Activated CD4-positive, alpha-beta T cell treated with anti-CD3 and anti-CD28 coated beads for 48 hours (primary cell): Measurements from ENCODE around the gene SAXO1.

Experiments
- DNase-seq: peaks from one replicate; pipeline ENCODE4 v3.0.0-alpha.2; 2020

Gene SAXO1

DNA sequence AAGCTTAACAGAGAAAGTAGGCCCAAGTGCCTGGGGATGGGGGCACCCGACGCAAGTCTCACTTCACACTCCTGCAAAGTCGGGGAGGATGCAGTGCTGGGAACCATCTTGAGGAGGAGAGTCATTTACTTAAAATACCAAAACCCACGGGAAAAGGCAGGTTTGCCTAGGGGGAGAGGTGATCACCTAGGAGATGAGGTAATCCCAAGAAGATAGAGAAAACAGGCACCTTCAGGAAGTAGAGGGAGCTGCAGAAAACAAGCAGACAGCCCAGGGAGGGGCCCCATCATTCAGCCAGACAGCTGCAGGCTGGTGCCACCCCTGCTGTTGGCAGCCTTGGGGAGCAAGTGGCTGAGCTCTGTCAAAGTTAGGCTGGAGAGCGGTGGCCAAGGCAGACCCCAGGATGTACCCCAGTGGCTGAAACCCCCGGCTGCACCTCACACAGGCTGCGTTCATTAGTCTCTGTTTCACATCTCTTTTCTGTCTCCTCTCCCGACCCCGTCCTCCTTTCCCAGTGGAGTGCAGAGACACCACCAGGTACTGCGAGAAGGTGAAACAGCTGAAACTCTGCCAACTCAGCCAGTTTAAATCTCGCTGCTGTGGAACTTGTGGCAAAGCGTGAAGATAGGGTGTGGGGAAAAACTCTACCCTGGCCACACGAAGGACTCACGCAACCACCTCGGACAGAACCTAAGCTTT is 124.9 kb downstream of the SAXO1 start:
- no peak for DNase-seq

DNA sequence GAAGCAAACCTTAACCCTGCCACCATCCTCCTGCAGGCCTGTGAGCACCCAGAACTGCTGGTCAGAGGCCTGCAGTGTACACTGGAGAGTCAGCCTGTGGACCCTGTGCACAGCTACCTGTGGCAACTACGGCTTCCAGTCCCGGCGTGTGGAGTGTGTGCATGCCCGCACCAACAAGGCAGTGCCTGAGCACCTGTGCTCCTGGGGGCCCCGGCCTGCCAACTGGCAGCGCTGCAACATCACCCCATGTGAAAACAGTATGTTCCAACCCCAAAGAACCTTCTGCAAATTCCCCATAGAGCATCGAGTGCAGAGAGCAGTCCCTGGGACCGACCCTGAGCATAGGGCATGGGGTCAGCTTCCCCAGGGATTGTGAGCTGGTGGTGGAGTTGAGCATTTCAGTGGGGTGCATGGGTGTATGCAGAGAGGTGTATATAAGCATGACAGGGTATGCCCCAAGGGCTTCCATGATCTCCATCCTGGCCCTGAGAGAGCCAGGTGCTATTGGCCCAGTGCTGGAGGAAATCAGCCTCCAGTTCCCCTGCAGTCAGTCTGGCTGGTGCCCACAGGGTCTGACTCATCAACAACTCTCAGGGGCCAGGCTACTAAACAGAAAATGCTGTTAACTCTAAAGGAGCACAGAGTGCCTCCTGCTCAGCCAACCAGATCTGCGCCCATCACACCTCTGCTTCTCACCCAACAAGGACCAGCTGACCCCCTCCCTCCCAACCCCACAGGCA is 126.2 kb downstream of the SAXO1 start:
- DNase-seq = no peak

DNA sequence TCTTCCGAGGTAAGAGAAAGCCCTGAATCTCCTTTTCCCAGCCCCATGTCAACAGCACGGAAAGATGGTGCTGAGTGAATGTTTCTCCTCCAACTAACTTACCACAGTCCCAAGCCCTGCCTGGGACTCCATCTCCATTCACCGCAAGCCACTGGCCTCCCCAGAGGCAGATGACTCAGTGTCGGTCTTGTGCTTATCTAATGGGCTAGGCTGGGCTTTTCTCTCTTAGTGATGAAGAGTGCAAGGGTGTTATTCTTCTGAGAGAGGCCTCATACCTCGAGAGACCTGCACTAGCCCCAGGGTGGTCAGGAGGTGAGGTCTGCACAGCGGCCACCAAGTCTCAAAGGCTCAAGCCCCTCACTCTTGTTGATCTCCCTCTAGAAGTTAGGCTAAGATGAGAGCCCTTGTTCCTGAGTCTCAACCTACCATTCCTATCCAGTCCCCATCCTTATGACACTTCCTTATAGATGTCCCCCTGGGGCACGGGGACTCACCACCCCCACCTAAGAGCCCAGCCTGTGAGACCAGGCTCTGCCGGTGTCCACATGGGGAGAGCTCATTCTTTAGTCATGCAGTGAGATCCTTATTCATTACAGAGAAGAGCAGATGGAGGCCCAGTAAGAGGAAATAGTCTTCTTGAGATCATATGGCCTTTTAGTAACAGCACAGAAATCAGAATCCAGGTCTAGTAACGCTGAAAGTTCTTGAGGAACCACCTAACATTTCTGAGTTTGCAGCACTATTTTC is 127.0 kb downstream of the SAXO1 start:
- DNase-seq = no peak

DNA sequence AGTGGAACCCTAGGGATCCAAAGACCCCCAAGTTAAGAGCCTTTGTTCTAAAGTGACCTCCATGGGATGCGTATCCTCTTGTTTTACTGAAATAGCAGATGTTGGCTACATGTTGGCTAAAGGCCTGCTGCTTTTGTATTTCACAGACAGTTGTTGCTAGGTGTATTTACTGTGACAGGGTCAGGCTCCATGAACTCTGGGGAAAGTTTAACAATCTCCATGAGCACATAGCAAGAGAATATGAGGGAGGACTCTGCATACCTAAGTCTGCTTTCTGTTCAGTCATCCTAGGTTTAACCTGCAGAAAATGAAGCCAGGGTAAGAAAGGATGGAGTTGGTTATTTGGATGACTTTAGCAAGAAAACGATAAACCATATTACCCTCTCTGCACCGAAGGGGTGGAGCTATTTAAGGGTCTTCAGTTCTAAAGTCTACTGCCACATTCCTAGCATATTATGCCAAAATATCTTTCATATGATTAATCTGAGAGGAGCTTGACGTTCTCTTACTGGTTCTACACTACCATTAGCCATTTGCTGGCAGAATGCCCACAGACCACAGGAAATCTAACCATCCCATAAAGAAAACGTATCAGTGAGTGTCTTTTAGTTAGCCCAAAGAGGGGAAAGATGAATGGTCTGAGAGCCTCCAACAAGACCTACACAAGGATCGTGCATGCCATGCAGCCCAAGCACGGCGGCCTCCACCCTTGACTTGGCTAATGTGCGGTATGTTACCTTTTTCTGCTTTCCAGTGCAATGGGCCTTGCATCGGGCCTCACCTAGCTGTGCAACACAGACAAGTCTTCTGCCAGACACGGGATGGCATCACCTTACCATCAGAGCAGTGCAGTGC is 127.8 kb downstream of the SAXO1 start:
- DNase-seq = no peak

DNA sequence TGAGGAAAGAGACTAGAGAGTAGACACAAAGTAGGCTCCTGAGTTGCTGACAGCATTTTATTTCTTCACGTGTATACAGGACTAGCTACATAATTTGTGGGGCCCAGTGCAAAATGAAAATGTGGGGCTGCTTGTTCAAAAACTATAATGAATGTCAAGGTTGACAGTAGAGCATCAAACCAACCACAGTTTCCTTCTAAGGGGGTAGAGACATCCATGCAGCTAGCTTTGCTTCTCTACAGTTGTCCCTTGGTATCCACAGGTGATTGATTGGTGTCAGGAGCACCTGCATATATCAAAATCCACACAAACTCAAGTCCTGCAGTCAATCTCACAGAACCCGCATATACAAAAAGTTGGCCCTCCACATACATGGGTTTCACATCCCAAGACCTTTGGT is 129.6 kb downstream of the SAXO1 start:
- no peak for DNase-seq

DNA sequence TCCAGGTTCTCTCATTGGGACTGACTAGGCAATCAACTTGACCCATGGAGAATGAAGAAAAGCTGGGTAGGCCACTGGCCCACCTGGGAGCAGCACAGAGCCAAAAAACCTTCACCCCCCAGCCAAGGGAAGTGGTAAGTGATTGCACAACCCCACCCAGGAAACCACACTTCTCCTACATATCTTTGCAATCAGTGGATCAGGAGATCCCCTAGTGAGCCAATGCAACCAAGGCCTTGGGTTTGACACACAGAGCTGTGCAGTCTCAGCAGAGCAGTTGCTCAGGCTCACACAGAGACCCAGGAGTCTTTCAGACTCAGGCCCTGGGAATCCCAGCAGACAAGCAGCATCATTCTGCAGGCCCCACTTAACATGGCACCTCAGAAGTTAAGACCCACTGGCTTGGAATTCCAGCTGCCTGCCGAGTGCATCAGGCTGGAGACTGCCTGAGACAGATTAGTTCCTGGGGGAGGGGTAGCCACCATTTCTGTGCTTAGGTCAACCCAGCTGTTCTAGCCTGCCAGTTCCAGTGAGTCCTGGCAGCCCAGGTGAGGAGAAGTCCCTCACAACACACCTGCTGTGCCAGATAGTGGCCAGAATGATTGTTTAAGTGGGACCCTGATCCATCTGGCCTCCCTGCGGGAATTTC is 136.4 kb downstream of the SAXO1 start:
- DNase-seq = no peak

DNA sequence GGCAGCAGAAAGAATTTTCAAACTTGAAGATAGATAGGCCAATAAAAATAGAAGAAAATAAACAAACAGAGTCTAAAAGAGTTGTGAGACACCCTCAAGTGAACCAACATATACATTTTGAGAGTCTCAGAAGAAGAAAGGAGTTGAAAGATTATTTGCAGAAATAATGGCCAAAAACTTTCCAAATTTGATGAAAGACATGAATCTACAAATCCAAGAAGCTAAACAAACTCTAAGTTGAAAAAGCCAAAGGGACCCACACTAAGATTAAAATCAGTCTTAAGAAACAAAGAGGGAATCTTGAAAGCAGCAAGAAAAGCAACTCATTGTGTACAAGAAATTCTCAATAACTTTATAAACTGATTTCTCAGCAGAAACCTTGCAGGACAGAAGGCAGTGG is 137.0 kb downstream of the SAXO1 start:
- no peak for DNase-seq

DNA sequence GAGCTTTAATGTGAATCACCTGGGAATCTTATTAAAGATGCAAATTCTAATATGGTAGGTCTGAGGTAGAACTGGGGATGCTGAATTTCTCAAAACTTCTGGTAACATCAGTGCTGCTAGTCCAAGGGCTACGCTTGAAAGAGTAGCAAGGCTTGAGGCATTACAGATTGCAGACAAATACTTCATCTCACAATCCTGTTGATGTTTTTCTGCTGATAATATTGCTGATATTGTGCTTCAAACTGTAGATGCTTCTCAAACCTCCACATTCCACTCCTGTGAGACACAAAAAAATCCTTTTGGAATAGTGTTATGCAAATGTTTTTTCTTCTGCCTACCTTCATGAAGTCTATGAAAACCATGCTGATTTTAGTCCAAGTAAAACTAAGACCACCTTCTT is 139.5 kb downstream of the SAXO1 start:
- no peak for DNase-seq

DNA sequence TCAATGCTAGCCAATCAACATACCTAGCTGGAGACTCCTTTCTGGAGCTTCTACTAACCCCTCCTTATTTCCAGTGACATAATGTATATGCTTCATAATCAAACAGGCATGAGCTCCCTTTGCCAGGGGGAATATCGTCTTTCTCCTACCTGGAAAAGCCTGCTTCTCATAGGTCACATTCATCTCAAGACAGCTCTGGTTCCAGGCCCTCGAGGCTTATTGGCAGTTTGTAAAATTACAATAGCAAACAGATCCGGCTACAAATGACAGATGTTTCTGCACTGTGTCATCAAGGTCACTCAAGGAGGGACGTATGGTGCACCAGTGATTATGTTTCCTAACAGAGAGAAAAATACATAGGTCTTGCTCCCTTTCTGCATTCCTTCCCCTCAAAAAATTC is 140.0 kb downstream of the SAXO1 start:
- DNase-seq = no peak

DNA sequence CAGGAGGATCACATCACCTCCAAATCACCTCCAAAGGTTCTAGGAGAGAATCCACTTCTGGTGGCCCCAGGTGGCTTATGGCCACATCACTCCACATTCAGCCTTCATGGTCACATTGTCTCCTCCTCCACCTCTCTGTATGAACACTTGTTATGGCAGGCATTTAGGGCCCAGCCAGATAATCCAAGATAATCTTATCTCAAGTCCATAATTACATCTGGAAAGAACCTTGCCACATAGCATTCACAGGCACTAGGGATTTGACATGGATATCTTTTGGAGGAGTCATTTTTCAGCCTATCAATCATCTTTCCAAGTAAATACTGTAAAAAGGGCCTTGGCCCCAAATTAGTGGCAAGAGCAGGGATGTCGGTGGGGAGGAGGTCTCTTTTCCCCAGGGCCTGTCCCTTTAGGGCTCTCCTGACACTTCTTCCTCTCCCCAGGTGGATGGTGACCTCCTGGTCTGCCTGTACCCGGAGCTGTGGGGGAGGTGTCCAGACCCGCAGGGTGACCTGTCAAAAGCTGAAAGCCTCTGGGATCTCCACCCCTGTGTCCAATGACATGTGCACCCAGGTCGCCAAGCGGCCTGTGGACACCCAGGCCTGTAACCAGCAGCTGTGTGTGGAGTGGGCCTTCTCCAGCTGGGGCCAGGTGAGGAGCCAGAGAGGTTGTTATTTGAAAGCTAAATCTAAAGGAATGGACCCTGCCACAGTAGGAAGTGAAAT is 140.9 kb downstream of the SAXO1 start:
- DNase-seq = no peak

DNA sequence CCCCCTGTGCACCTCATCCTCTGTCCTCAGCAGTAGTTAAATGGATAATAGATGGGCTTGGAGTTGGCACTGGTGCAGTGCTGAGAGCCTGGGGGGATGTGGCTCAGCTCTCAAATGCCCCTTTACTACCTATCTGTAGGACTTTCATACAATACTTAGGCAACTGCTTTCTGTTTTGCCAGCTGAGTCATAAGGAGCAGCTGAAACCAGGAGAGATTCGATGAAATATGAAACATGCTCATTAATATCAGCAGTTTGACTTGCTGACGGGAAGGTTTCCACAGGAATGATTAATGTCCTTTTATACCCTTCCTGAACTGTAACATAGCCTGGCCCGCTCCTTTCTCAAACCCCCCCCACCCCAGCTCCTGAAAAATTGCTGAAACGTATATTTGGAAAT is 142.6 kb downstream of the SAXO1 start:
- DNase-seq = no peak

DNA sequence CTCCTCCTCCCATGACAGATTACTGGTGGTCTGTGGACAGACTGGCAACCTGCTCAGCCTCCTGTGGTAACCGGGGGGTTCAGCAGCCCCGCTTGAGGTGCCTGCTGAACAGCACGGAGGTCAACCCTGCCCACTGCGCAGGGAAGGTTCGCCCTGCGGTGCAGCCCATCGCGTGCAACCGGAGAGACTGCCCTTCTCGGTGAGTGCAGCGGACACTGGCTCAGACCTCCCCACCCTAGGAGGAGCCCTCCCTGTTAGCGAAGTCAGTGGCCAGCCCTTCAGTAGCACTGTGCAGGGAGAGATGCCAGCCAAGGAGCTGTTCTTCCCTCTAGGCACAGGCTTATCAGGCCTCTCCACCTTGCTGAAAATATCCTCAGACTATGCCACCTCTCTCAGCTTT is 143.5 kb downstream of the SAXO1 start:
- no peak for DNase-seq

DNA sequence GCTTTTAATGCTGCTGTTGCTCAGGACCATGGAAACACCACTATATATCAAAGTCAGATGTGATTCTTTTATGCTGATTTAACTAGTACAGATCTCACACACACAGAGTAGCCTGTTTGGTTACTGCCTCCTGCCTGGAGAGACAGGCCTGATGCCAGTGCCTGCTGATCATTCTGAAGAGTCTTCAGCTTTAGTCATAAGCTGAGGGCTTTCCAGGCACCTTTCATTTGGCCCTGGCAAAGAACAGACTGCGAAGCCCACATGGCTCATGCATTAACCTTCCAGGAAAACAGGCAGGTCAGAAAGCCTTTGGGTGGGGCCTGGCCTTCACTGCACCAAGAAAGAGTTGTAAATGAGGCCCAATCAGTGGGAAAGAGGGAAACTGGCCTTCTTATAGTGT is 144.7 kb downstream of the SAXO1 start:
- DNase-seq = no peak

DNA sequence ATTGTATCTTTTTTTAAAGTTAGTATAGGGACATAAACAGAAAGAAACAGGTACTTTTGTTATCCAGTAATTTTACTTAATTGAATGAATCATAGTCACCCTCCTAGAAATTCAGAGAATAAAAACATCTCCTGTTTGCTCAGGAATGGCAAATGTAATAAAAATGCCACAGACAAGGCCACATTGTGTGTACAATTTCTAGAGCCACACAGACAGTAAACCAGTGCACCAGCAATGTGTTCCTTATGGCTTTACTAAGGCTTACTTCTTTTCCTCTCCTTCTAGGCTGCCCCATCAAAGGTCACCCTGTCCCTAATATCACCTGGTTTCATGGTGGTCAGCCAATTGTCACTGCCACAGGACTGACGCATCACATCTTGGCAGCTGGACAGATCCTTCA is 145.5 kb downstream of the SAXO1 start:
- no peak for DNase-seq

DNA sequence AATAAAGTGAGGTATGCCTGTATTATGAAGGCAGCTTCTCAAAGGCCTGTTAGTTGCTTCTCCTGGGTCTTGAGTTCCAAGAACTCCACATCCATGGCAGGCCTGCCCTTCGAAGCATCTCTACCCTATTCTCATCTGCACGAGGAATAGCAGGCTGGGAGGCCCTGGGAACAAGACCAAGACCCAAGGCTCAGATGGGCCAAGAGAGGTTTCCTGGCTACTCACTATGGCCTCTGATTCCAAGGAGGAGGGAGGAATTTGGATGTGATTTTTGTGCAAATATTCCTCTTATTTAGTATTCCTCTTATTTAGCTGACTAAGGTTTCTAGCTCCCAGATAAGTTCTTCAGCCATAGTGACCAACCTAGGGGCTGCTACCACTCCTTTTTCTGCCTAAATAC is 151.3 kb downstream of the SAXO1 start:
- no peak for DNase-seq

DNA sequence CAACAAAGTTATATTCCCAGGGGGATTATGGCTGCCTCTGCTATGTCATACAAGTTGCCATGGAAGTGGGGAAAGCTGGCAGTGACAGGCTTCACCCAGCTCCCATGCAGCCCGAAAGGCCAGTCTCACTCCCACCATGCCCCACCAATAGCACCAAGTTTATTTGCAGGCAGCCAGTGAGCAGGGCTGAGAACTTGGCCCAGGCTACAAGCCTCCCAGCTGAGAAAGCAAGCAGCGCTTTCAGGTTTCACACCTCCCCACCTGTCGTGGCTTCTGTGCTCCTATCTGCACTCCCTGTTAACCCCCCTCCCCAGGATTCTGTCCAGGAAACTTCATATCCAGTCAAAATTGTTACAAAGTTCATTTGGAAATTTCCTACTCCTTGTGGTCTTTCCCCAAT is 155.0 kb downstream of the SAXO1 start:
- no peak for DNase-seq
